Measurements from ENCODE around the gene TMEM88.

GRCh38 chr17:7841396-7841914 is 13.4 kb upstream of the TMEM88 start:
- TF ChIP-seq CTCF (conservative IDR thresholded peaks at IDR 0.05; ENCODE audit: low read length) (peak; percentile 42; the same call in 1 of the 2 replicates), EZH2phosphoT487 (IDR thresholded peaks at IDR 0.05; ENCODE audit: borderline replicate concordance, low read depth, low read length) (no peak)
